Measurements from ENCODE around the gene RPTOR. TPM values are rescaled to one million over a fixed set of nuclear protein-coding genes. Genes with fewer than 3 reads are reported as not detected.

The RPTOR gene
- polyA plus RNA-seq, 1 donor from 2014 or later, result 8.0 TPM

DNA sequence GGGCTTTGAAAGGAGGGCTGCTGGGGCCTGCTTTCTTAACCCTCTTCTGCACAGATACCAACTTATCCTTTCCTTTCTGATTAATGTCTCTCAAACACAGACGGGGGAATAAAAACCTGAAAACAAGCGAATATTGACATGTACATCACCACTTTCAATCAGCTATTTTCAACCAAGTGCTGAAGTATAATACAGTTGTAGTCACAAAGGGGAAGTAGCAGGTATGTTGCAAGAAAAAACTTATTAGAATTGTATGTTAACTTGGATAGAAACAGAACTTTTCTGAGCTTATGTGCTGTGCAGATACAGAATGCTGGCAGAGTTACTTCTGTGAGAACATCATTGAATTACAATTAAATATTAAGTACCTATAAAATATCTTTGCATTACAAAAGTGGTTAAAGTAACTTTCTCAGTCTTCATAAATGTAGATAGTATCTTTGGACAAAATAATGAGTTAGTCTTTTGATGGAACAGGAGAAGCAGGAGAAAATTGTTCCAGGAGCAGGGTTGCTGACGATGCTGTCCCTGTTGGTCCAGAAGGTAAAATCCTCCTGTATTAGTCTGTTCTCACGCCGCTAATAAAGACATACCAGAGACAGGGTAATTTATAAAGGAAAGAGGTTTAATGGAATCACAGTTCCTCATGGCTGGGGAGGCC is 59.5 kb downstream of the RPTOR start:
- H3K9me3 ChIP-seq (ENCODE audit: low read length), result no peaks in the 10 kb centered on the region
- H3F3A ChIP-seq (ENCODE audit: insufficient read depth, low read length, poor library complexity, severe bottlenecking), result no peaks in the 10 kb centered on the region
- H3K27me3 ChIP-seq (ENCODE audit: insufficient read depth, low read depth, low read length), result no peaks in the 10 kb centered on the region
- H2AFZ ChIP-seq (ENCODE audit: low read depth, low read length), result no peak overlapping the region
- TF ChIP-seq RAD21 (conservative IDR thresholded peaks at IDR 0.05) (no peak), EP300 (conservative IDR thresholded peaks at IDR 0.05; ENCODE audit: poor library complexity, severe bottlenecking) (no peak), SMC3 (conservative IDR thresholded peaks at IDR 0.05; ENCODE audit: poor library complexity) (no peak), TAF1 (IDR thresholded peaks at IDR 0.05; ENCODE audit: low read depth) (no peak), EZH2 (IDR thresholded peaks at IDR 0.05; ENCODE audit: borderline replicate concordance, insufficient read depth, low read length, poor library complexity, severe bottlenecking) (no peak), POLR2AphosphoS5 (IDR thresholded peaks at IDR 0.05) (no peak), MXI1 (conservative IDR thresholded peaks at IDR 0.05; ENCODE audit: poor library complexity, severe bottlenecking) (no peak)
- TF ChIP-seq, protein P1, sequence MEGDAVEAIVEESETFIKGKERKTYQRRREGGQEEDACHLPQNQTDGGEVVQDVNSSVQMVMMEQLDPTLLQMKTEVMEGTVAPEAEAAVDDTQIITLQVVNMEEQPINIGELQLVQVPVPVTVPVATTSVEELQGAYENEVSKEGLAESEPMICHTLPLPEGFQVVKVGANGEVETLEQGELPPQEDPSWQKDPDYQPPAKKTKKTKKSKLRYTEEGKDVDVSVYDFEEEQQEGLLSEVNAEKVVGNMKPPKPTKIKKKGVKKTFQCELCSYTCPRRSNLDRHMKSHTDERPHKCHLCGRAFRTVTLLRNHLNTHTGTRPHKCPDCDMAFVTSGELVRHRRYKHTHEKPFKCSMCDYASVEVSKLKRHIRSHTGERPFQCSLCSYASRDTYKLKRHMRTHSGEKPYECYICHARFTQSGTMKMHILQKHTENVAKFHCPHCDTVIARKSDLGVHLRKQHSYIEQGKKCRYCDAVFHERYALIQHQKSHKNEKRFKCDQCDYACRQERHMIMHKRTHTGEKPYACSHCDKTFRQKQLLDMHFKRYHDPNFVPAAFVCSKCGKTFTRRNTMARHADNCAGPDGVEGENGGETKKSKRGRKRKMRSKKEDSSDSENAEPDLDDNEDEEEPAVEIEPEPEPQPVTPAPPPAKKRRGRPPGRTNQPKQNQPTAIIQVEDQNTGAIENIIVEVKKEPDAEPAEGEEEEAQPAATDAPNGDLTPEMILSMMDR (IDR thresholded peaks at IDR 0.05; ENCODE audit: poor library complexity, severe bottlenecking), result no peak
- TF ChIP-seq, protein P2, sequence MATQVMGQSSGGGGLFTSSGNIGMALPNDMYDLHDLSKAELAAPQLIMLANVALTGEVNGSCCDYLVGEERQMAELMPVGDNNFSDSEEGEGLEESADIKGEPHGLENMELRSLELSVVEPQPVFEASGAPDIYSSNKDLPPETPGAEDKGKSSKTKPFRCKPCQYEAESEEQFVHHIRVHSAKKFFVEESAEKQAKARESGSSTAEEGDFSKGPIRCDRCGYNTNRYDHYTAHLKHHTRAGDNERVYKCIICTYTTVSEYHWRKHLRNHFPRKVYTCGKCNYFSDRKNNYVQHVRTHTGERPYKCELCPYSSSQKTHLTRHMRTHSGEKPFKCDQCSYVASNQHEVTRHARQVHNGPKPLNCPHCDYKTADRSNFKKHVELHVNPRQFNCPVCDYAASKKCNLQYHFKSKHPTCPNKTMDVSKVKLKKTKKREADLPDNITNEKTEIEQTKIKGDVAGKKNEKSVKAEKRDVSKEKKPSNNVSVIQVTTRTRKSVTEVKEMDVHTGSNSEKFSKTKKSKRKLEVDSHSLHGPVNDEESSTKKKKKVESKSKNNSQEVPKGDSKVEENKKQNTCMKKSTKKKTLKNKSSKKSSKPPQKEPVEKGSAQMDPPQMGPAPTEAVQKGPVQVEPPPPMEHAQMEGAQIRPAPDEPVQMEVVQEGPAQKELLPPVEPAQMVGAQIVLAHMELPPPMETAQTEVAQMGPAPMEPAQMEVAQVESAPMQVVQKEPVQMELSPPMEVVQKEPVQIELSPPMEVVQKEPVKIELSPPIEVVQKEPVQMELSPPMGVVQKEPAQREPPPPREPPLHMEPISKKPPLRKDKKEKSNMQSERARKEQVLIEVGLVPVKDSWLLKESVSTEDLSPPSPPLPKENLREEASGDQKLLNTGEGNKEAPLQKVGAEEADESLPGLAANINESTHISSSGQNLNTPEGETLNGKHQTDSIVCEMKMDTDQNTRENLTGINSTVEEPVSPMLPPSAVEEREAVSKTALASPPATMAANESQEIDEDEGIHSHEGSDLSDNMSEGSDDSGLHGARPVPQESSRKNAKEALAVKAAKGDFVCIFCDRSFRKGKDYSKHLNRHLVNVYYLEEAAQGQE (IDR thresholded peaks at IDR 0.05; ENCODE audit: borderline replicate concordance), result no peak
- no peaks in the 10 kb centered on the region for H4K20me1 ChIP-seq (ENCODE audit: insufficient read depth)
- H3K4me2 ChIP-seq (ENCODE audit: low read length), result no peak overlapping the region
- no peak overlapping the region for H3K4me3 ChIP-seq (ENCODE audit: low read length)
- H3K79me2 ChIP-seq (replicated peaks; ENCODE audit: insufficient read depth, low read length), result no peaks in the 10 kb centered on the region
- H3K36me3 ChIP-seq (ENCODE audit: insufficient read depth, low read length), result no peaks in the 10 kb centered on the region
- no peak overlapping the region for H3K27ac ChIP-seq (ENCODE audit: low read length)
- H3K9ac ChIP-seq (ENCODE audit: low read length), result no peak overlapping the region
- no peaks in the 10 kb centered on the region for H3K9me2 ChIP-seq (ENCODE audit: insufficient read depth, low read length)

DNA sequence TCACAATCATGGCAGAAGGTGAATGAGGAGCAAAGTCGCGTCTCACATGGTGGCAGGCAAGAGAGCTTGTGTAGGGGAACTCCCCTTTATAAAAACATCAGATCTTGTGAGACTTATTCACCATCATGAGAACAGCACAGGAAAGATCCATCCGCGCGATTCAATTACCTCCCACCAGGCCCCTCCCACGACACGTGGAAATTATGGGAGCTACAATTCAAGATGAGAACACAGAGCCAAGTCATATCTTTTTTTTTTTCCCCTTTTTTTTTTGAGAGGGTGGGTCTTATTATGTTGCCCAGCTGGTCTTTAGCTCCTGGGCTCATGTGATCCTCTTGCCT is 60.0 kb downstream of the RPTOR start:
- Histone ChIP-seq H3K4me2 (ENCODE audit: low read length) (no peak overlapping the region), H3K4me3 (ENCODE audit: low read length) (no peak overlapping the region), H3K27me3 (ENCODE audit: insufficient read depth, low read depth, low read length) (no peaks in the 10 kb centered on the region), H3F3A (ENCODE audit: insufficient read depth, low read length, poor library complexity, severe bottlenecking) (no peaks in the 10 kb centered on the region), H3K27ac (ENCODE audit: low read length) (no peak overlapping the region), H3K36me3 (ENCODE audit: insufficient read depth, low read length) (no peaks in the 10 kb centered on the region), H3K9me2 (ENCODE audit: insufficient read depth, low read length) (no peaks in the 10 kb centered on the region), H2AFZ (ENCODE audit: low read depth, low read length) (no peak overlapping the region), H4K20me1 (ENCODE audit: insufficient read depth) (no peaks in the 10 kb centered on the region), H3K79me2 (replicated peaks; ENCODE audit: insufficient read depth, low read length) (no peaks in the 10 kb centered on the region), H3K9ac (ENCODE audit: low read length) (no peak overlapping the region), H3K9me3 (ENCODE audit: low read length) (no peaks in the 10 kb centered on the region)
- TF ChIP-seq, protein P1 (IDR thresholded peaks at IDR 0.05; ENCODE audit: poor library complexity, severe bottlenecking), result no peak
- no peak for TF ChIP-seq RAD21 (conservative IDR thresholded peaks at IDR 0.05)
- no peak for TF ChIP-seq SMC3 (conservative IDR thresholded peaks at IDR 0.05; ENCODE audit: poor library complexity)
- TF ChIP-seq EP300 (conservative IDR thresholded peaks at IDR 0.05; ENCODE audit: poor library complexity, severe bottlenecking), result no peak
- no peak for TF ChIP-seq POLR2AphosphoS5 (IDR thresholded peaks at IDR 0.05)
- no peak for TF ChIP-seq EZH2 (IDR thresholded peaks at IDR 0.05; ENCODE audit: borderline replicate concordance, insufficient read depth, low read length, poor library complexity, severe bottlenecking)
- TF ChIP-seq, protein P2 (IDR thresholded peaks at IDR 0.05; ENCODE audit: borderline replicate concordance), result no peak
- no peak for TF ChIP-seq MXI1 (conservative IDR thresholded peaks at IDR 0.05; ENCODE audit: poor library complexity, severe bottlenecking)
- TF ChIP-seq TAF1 (IDR thresholded peaks at IDR 0.05; ENCODE audit: low read depth), result no peak
